NCI-H187 treated with DMSO at 0.1 percent for 48 hours (cell line): Measurements from ENCODE around the gene TTC1.
A peak's percentile ranks its signal among the peaks of the same experiment; 100 is the strongest.
"Not testable (repeated sequence)": the region's sequence is repeated elsewhere in the genome, so short reads cannot be mapped to it uniquely, and the experiment has no call there.

Experiments used
- DNase-seq: peaks from one replicate; lab custom pipeline; 2025; lab: John Stamatoyannopoulos, UW

TTC1 gene, protein sequence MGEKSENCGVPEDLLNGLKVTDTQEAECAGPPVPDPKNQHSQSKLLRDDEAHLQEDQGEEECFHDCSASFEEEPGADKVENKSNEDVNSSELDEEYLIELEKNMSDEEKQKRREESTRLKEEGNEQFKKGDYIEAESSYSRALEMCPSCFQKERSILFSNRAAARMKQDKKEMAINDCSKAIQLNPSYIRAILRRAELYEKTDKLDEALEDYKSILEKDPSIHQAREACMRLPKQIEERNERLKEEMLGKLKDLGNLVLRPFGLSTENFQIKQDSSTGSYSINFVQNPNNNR

DNA sequence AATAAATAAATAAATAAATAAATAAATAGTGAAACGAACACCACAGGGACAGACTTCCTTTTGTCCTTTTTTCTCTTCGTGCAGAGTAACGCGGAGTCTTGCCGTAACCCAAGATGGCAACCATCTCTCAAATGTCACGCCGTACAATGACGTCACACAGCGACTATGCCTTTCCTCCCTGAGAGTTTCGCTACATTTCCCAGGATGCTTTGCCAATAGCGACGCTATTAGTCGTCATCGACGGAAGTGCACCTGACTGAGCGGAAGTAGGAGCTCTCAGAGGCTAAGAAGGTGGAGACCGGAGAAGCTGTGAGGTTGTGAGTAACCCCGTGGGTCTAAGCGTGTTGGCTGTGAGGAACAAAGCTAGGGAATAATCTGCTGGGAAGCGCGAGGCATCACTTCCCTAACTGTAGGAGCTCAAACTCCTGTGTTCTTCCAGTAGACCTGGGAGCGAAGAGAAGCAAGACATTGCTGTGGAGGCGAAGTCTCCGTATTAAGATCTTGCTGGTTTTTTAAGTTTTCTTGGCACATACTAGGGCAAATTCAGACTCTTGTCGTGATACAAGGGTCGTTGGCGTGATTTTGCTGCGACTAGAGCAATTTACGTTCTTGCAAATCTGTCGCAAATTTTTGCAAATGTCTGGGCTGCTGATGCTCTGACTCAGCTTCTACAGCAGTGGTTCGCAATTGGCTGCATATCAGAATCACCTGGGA lies at the start of gene TTC1:
Gene TTC1 (plus strand): TSS at position 263 of the 714 bp plus-strand sequence. CDS start 1,390 bp downstream, outside the sequence.
- DNase-seq, result peak; percentile 98

DNA sequence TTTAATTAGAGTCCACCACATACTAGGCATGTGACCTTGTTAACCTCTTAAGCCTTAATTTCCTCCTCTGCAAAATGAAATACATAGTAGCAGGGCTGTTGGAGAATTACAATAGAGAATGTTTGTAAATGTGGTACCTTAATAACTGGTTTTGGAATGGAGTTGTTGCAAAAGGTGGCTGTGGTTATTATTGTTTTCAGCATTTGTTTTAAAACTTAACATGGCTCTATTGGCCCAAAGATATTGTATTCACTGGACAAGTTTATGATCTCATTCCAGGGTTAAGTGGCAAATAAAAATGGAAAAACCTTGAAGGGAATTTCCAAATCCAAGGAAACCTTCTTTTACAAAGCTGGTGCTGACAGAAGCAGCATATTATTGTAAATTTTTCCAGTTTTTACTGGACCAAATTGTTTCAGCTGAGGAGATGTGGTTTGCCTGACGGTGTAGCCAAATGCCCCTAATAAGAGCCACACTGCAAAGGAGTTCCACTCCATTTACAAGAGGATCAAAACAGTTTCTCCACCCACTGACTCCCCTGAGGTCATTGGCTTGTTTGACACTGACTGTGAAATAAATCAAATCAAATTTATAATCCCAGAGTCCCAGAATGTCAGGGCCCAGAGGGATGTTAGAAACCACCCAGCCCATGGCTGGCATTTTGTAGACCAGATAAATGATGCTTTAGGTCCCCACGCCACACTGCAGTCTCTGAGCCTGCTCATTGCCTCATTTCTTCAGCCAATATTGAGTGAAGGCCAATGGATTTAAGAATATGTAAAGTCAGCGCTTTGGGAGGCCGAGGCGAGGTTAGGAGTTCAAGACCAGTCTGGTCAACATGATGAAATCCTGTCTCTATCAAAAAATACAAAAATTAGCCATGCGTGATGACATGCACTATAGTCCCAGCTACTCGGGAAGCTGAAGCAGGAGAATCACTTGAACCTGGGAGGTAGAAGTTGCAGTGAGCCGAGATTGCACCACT lies 47.5 kb upstream of the TTC1 start:
- DNase-seq, result no peak

GRCh38 chr5:159962214-159962613 lies 46.7 kb upstream of the TTC1 start:
- no peak for DNase-seq

DNA sequence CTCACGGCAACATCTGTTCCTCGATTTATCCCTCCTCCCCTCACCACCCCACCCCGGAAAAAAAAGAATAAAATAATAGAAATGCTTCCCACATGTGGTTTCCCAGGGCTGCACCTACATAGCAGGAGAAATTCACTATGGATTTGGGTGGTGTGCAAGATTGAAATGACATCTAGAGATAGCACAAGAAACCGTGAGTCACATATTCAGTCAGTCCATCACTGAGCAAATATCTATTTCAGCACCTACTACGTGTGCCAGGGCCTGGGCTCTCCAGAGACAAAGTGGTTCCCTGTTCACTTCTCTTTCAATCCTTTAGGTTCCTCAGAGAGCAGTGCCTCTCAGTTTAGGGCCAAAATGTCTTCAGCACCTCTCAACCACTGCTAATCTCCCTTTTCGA lies 45.0 kb upstream of the TTC1 start:
- no peak for DNase-seq

DNA sequence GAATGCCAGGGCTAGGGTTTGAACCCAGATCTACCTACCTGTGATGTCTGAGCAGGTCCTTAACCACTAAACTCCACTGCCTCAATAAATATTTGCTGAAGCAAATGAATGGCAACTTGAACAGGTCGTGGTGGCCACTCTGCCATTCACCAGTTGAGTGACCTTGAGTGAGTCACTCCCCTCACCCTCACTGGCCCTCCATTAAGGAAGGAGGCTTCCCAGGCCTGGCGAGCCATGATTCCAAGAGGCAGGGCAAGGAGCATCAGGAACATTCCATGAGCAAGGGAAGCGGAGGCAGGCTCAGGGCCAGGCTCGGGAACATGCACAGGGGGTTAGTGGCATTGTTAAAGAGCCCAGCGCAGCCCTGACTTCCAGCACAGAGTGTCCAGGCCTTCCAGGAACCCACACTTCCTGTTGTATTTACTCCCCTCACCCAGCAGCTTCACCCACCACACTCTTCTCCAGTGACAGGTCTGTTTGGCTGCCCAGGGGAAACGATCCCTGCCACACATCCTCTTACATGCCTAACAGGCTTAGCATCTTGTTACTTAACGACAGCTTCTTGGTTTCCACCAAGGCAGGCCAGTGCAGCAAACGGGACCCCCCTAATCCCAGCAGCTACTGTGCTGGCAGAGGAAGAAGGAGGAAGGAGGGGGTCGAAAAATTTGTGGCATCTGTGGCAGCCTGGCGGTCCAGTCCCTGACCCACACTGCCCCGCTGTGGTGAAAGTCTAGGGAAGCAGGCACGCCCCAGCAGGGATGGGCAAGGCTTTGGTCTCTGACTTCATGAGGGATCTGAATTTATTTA lies 43.7 kb upstream of the TTC1 start:
- no peak for DNase-seq

- not testable (repeated sequence) for DNase-seq
Measured at GRCh38 chr5:159965838-159966128, 43.2 kb upstream of the TTC1 start.

- DNase-seq, result no peak
Measured at GRCh38 chr5:159969966-159970365, 39.0 kb upstream of the TTC1 start.

GRCh38 chr5:159971038-159971437 lies 37.9 kb upstream of the TTC1 start:
- DNase-seq, result no peak

- no peak for DNase-seq
Measured at GRCh38 chr5:159971514-159971913, 37.4 kb upstream of the TTC1 start.

DNA sequence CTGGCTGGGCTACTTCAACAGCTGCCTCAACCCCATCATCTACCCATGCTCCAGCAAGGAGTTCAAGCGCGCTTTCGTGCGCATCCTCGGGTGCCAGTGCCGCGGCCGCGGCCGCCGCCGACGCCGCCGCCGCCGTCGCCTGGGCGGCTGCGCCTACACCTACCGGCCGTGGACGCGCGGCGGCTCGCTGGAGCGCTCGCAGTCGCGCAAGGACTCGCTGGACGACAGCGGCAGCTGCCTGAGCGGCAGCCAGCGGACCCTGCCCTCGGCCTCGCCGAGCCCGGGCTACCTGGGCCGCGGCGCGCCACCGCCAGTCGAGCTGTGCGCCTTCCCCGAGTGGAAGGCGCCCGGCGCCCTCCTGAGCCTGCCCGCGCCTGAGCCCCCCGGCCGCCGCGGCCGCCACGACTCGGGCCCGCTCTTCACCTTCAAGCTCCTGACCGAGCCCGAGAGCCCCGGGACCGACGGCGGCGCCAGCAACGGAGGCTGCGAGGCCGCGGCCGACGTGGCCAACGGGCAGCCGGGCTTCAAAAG lies 36.9 kb upstream of the TTC1 start:
- DNase-seq, result no peak

DNA sequence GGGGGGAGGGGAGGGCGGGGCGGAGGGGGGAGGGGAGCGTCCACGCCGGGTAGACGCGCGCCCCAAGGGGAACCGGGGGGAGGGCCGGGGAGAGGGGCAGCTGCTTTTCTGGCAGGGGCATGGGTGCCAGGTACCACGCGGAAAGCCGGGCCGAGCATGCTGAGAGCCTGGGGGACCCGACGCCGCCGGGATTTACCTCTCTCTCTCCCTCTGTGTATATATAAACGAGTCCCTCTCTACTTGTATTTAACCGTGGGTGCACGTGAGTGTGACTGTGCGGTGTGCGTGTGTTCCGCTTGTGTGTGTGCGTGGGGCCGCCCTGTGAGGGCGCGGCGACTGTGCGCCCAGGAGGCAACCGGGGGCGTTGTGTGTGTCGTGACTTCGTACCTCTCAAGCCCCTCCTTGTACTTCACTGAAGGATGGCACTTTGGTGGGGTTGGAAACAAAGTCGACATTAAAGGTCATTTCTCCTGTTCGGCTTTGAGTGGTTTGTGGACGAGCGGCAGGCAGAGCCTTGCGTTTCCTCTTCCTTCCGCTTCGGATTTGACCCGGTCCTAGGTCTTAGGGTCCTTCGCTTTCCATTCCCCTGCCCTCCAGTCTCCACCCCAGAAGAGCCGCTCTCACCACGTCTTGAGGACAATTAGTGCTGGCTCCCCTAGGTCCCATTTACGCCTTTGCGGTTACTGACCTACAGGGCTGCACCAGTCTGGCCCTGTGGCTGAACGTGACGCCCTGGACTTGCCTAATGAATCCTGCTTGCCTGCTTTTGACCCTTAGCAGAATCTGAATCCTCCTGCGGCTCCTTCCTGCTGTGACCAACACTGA lies 36.2 kb upstream of the TTC1 start:
- no peak for DNase-seq

- no peak for DNase-seq
Measured at GRCh38 chr5:159975462-159976019, 33.4 kb upstream of the TTC1 start.

DNA sequence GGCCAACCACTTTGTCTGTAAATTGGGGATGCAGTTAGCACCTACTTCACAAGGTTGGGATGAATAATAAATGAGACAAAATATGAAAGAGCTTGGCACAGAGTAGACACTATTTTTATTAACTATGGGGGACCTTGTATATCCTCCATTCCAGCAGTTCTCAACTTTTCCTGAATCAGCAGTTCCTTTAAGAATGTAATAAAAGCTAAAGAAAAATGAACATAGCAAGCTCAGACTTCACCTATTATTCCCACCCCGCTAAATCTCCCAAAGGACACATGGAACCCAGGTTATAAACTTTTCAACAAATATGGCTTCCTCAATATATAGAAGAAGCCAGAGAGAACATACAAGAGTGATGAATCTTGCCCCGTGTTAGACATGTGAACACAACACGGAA lies 32.0 kb upstream of the TTC1 start:
- no peak for DNase-seq

DNA sequence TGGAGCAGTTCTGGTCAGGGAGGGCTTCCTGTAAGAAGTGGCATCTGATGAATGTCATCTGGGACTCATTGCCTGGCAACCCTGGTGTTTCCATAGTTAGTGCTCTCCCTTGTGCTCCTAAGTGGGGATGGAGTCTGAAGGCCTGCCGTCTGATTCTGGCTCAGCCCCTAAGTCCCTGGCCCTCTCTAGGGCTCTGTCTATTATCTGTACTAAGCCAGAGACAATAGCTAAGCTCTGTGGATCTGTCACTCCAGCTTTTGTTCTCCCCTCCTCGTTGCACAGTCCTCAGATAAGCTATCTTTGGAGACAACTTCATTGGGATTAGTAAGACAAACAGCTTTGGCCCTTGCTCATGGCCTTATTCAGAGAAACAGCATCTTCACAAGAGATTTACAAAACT lies 30.6 kb upstream of the TTC1 start:
- DNase-seq, result no peak

- DNase-seq, result no peak
Measured at GRCh38 chr5:159982421-159983173, 26.3 kb upstream of the TTC1 start.

- peak; percentile 31 for DNase-seq
Measured at GRCh38 chr5:159987031-159987674, 21.8 kb upstream of the TTC1 start.

DNA sequence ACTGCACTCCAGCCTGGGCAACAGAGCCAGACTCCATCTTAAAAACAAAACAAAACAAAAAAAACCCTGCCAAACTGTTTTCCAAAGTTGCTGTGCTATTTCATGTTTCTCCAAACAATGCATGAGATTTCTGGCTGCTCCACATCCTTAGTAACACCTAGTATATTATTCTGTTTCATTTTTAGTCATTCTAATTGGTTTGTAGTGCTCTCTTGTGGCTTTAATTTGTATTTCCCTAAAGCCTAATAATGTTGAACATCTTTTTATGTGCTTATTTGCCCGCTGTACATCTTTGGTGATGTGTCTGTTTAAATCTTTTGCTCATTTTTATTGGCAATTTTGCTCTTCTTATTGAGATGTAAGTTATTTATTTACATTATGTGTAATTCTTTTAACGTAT lies 18.4 kb upstream of the TTC1 start:
- no peak for DNase-seq

GRCh38 chr5:159992566-159992965 lies 16.4 kb upstream of the TTC1 start:
- DNase-seq, result no peak

GRCh38 chr5:159993194-159993593 lies 15.7 kb upstream of the TTC1 start:
- no peak for DNase-seq
